ENCODE data around the gene C1QTNF12.

DNA sequence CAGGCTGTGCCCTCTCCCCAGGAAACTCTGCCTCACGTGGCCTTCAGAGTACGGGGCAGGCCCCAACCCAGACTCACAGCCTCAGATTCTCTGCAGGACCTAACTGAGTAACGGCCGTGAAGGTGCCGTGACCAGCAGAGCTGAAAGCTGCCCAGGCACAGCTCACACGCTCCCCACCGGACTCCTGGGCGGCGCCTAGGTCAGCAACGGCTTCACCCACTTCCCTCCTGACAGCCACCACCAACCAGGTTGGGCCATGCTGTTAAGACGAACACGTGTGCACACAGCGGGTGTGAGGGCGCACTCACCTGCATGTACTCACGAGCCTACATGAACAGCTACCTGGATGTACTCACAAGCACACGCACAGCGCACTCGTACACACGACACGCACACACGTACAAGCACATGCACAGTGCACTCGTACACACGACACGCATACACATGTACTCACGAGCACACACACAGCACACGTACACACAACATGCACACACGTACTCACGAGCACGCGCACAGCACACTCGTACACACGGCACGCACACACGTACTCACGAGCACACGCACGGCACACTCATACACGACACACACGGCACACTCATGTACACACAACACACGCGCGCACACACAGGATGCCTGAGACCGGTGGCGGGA is 23.8 kb downstream of the C1QTNF12 start:
- TF ChIP-seq CTCF (IDR thresholded peaks at IDR 0.05; ENCODE audit: insufficient read depth, low read length) (no peak), GABPA (IDR thresholded peaks at IDR 0.05; ENCODE audit: low read depth) (no peak)

All from HL-60 (cell line).